Activated CD4-positive, alpha-beta T cell treated with anti-CD3 and anti-CD28 coated beads for 36 hours (primary cell): ENCODE measurements around the gene SCART1. TPM values are rescaled to one million over a fixed set of nuclear protein-coding genes. Genes with fewer than 3 reads are reported as not detected.
A peak's percentile ranks its signal among the peaks of the same experiment; 100 is the strongest.
"Not testable (repeated sequence)": the region's sequence is repeated elsewhere in the genome, so short reads cannot be mapped to it uniquely, and the experiment has no call there.

Source experiments
- ATAC-seq: fragments of 200-7000 bp; cut with Tn5 transposase; one replicate; pipeline ENCODE4 v1.10.0; 2021; ENCODE audit warnings: mild to moderate bottlenecking, moderate library complexity
- CTCF ChIA-PET: fragments of 350-600 bp; sonication (Branson Sonifier 250); formaldehyde crosslinking; loops from one replicate; lab custom pipeline; 2021; ENCODE audit warnings: antibody characterized with exemption; lab: Charles Lee
- POLR2A ChIA-PET: fragments of 350-600 bp; sonication (Branson Sonifier 250); formaldehyde crosslinking; loops from one replicate; lab custom pipeline; 2021; ENCODE audit warnings: antibody characterized with exemption, inconsistent platforms; lab: Charles Lee
- DNase-seq: peaks from one replicate; pipeline ENCODE4 v3.0.0-alpha.2; 2020
- H3K27ac Mint-ChIP-seq: one replicate; pipeline ENCODE4 v1.8.0; 2021; ENCODE audit warnings: mixed read lengths
- H3K27me3 Mint-ChIP-seq: one replicate; pipeline ENCODE4 v1.8.0; 2021; ENCODE audit warnings: mixed read lengths
- H3K36me3 Mint-ChIP-seq: one replicate; pipeline ENCODE4 v1.8.0; 2021; ENCODE audit warnings: low read depth, mixed read lengths
- H3K4me1 Mint-ChIP-seq: one replicate; pipeline ENCODE4 v1.8.0; 2021; ENCODE audit warnings: mixed read lengths
- H3K4me3 Mint-ChIP-seq: one replicate; pipeline ENCODE4 v1.8.0; 2021; ENCODE audit warnings: mild to moderate bottlenecking, moderate library complexity, mixed read lengths
- H3K9me3 Mint-ChIP-seq: one replicate; pipeline ENCODE4 v1.8.0; 2021; ENCODE audit warnings: low read depth, mixed read lengths
- intact Hi-C, 2 experiments: fragments of 100-400 bp; cut with DNase I in 1 of 2; cut with micrococcal nuclease in 1 of 2; formaldehyde crosslinking; loops; one replicate each; pipeline versions ENCODE4 v1.14.2 to v1.15.1; 2022 to 2024; cut with DNase I, micrococcal nuclease
- total RNA-seq, 2 experiments: library from RNA; stranded (reverse); gene quantifications; one replicate each; pipeline ENCODE4 v1.2.3, GENCODE V29; 2021

The SCART1 gene
- total RNA-seq, 2 experiments from 2014 or later: 1.4 to 1.7 TPM

GRCh38 chr10:133420579-133420978 lies 33.2 kb upstream of the SCART1 start:
- CTCF ChIA-PET: interaction anchor here (0.9 kb wide), 1 partner anchor 17 kb away, joined by 3 read pairs; no protein-coding TSS in a partner anchor
- H3K4me3 Mint-ChIP-seq: no peak overlapping the region
- intact Hi-C loops: no loop called here
- DNase-seq (no peak), ATAC-seq (no peak)
- peaks cover 12% of the 10 kb centered on the region for H3K36me3 Mint-ChIP-seq
- no peak overlapping the region for H3K27ac Mint-ChIP-seq
- H3K9me3 Mint-ChIP-seq: peaks cover 2% of the 10 kb centered on the region
- peaks cover 2% of the 10 kb centered on the region for H3K27me3 Mint-ChIP-seq
- POLR2A ChIA-PET: no interaction called here
- no peaks in the 10 kb centered on the region for H3K4me1 Mint-ChIP-seq

DNA sequence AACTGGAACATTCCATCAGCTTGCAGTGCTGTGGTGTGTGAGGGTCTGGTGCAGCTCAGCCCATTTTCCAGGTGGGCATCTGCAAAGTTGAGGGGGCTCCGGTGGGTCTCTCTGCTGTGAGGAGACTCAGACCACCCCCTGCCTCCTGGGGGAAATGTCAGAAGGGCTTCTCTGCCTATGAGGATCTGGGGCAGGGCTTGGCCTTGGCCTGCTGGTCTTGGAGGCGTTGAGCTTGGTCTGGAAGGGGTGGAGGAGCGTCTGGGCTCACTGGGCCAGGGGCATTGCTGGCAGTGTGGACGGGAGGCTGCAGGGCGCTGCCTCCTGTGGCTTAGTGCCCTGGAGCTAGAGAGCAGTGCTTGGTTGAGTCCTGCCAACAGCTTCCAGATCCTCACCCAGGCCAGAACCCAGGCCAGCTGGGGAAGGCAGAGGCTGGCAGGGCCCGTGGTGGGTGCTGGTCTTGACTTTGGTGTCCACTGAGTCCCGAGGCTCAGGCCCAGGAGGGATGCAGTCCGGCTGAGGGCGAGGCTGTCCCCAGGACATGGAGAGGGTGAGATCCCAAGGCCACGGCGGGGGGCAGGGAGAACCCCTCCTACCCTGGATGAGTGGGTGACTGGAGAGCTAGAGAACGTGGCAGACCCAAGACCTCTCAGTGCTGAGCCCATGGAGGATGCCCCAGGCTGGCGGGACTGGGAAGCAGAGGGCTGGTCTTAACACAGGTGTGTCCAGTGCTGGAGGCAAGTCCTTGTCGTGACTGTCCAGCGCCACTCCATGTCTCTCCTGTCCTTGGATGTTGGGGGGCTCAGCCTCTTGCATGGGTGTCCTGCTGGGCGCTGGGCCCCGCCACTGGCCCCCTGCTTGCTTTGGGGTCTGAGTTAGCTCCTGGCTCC lies 32.2 kb upstream of the SCART1 start:
- ChIA-PET CTCF (interaction anchor here (0.5 kb wide), 1 partner anchor 99 kb away, joined by 3 read pairs; no protein-coding TSS in a partner anchor), POLR2A (no interaction called here)
- H3K36me3 Mint-ChIP-seq: peaks cover 6% of the 10 kb centered on the region
- intact Hi-C loops: no loop called here
- H3K9me3 Mint-ChIP-seq: no peaks in the 10 kb centered on the region
- H3K4me1 Mint-ChIP-seq: no peaks in the 10 kb centered on the region
- H3K27ac Mint-ChIP-seq: no peak overlapping the region
- ATAC-seq: no peak
- no peak overlapping the region for H3K4me3 Mint-ChIP-seq
- no peak for DNase-seq
- peaks cover 2% of the 10 kb centered on the region for H3K27me3 Mint-ChIP-seq

DNA sequence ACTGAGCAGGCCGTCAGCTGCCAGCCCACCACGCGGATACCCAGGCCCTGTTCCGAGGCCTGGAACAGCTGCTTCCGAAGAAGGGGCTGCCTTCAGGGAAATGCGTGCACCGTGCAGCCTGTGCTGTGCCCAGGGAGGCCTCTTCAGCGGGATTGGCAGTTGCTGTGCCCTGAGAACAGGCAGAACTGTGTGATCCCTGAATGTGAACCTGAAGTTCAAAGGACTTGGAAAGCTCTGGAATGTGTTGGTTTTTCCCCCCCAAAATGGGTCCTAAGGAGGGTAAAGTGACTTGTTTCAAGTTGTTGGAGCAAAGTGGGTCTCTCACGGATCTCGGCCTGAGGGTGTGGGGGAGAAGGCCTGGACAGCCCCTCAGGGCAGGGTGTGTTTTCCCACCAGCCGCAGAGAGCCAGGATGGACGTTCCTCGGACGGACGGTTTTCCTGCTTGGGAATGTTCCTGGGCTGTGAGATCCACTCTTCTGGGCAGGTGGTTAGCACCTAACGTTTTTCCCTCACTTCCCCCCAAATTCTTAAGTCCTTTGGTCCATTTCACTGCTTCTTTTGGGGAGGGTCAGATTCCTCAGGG lies 31.4 kb upstream of the SCART1 start:
- ChIA-PET CTCF (no interaction called here), POLR2A (no interaction called here)
- peaks cover 6% of the 10 kb centered on the region for H3K36me3 Mint-ChIP-seq
- no peak overlapping the region for H3K4me3 Mint-ChIP-seq
- H3K4me1 Mint-ChIP-seq: no peaks in the 10 kb centered on the region
- peaks cover 2% of the 10 kb centered on the region for H3K27me3 Mint-ChIP-seq
- DNase-seq (no peak), ATAC-seq (no peak)
- H3K27ac Mint-ChIP-seq: no peak overlapping the region
- intact Hi-C loops: no loop called here
- no peaks in the 10 kb centered on the region for H3K9me3 Mint-ChIP-seq

DNA sequence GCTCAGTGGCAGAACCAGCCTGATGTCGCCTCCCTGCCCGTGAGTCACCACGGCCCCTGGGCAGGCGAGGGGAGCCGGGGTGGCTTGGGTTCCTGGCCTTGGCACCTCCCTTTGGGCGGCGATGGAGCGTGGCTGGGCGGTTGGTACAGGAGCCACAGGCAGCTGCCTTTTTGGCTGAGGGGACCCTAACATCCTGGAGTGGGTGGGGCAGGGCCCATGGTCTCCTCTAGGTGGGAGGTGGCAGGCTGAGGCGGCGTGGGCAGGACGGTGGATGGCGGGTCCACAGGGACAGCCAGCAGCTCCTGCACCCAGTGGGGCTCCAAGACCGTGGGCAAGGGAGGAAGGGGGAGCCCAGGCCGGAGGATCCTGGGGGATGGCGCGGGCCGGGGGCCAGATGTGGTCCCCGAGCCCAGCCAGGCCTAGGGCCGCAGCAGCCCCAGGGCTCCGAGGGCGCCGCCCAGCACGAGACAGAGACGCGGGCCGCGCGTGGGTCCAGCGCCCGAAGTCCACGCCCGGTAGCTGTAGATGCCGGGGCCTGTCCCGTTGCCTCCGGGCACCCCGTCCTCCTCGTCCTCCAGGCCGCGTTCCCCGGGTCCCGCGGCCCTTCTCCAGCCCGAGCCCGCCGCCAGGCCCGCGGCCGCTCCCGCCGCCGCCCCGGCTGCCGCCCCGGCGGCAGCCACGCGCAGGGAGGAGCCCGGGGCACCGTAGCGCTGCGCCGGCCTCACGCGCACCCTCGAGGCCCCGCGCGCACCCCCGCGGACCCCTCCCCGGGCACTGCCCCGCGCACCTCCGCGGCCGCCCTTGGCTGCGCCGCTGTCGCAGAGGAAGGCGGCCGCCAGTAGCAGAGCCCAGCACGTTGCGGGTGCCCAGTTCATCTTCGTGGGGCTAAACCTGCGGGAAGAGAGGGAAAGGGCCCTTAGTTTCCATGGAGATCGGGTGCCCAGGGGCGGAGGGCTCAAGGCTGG lies 30.7 kb upstream of the SCART1 start:
- H3K4me1 Mint-ChIP-seq: no peaks in the 10 kb centered on the region
- no peaks in the 10 kb centered on the region for H3K9me3 Mint-ChIP-seq
- CTCF ChIA-PET: no interaction called here
- intact Hi-C loops: no loop called here
- H3K4me3 Mint-ChIP-seq: no peak overlapping the region
- DNase-seq (no peak), ATAC-seq (peak; percentile 43)
- H3K36me3 Mint-ChIP-seq: peaks cover 6% of the 10 kb centered on the region
- no peak overlapping the region for H3K27ac Mint-ChIP-seq
- POLR2A ChIA-PET: no interaction called here
- peaks cover 2% of the 10 kb centered on the region for H3K27me3 Mint-ChIP-seq

GRCh38 chr10:133424102-133424501 lies 29.6 kb upstream of the SCART1 start:
- H3K4me3 Mint-ChIP-seq, ATAC-seq, POLR2A ChIA-PET, H3K4me1 Mint-ChIP-seq, intact Hi-C loops, H3K36me3 Mint-ChIP-seq, H3K27me3 Mint-ChIP-seq, DNase-seq, CTCF ChIA-PET, H3K9me3 Mint-ChIP-seq, H3K27ac Mint-ChIP-seq: not testable (repeated sequence)

DNA sequence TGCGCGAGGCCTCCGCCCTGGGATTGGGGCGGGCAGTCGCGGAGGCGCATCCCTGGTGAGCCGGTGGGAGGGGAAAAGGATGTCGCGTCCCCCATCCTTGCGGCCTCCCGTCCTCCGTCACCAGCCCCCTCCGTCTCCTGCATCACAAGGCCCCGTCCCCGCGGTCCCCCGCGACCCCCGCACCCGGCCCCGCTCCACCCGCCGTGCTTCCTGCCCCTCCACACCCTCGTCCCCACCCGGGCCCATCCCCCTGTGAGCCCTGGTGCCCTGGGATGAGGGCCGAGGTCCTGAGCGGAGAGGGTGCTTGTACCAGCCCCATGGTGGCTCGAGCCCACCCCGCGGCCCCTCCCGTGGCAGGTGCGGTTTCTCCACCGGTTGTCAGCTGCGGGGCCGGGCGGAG lies 29.1 kb upstream of the SCART1 start, which contains the start of gene SPRN:
Gene SPRN, minus strand, starts transcription at position 25 of the 400 bp plus-strand sequence. CDS start 944 bp downstream, outside the sequence.
- POLR2A ChIA-PET, H3K27ac Mint-ChIP-seq, H3K36me3 Mint-ChIP-seq, CTCF ChIA-PET, H3K9me3 Mint-ChIP-seq, DNase-seq, H3K4me1 Mint-ChIP-seq, intact Hi-C loops, H3K27me3 Mint-ChIP-seq, ATAC-seq, H3K4me3 Mint-ChIP-seq: not testable (repeated sequence)

DNA sequence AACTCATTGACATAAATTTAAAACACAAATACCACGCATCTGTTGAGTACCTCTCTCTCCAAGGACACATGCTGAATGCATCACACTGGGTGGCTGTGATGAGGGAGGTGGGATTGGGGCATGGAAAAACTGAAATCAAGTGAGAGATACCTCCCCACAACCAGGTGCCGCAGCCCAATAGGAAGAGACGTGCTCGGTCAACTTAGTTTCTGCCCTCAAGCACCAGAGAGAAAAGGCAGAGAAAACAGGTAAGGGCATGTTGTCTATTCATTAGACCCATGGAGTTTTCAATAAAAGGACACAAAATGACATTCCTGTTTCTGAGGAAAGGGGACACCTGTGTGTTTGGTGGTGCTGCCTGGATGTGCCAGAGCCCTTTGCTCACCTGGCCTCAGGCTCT lies 24.2 kb upstream of the SCART1 start:
- CTCF ChIA-PET, H3K9me3 Mint-ChIP-seq, POLR2A ChIA-PET, H3K4me1 Mint-ChIP-seq, ATAC-seq, H3K36me3 Mint-ChIP-seq, DNase-seq, H3K27ac Mint-ChIP-seq, H3K4me3 Mint-ChIP-seq, H3K27me3 Mint-ChIP-seq: not testable (repeated sequence)
- intact Hi-C loops: loop anchor here (2.0 to 5.0 kb wide), 2 partner anchors 143 kb away; no protein-coding TSS in a partner anchor

DNA sequence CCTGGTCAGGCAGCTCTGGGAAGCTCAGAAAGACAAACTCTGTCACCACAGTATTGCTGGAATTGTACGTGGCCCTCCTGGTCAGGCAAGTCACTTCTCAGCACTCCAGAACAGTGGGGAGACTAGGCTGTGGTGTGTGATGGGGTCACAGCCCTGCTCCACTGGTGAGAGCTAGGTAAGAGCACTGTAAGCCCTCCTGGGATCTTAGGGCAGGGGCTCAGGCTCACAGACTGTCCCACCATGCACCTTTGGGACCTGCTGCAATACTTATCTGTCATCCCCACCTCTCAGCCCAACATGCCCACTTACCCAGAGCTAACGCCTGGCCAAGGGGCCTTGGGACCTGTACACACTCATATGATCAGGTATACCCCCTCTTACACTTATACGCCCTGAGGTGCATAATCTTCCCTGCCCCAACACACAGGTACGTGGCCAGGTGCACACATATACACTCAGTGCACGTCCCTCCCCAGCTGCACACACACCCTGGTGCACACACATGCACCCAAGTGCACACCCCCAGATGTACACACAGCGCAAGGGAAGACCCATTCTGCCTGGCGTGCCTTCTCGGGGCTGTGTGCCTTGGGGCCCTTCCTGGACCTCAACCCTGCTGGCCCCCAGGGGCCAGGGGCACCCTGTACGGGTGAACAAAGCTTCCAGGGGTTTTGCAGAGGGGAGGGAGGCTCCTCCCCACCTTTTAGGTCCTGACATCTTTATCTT lies 21.7 kb upstream of the SCART1 start:
- H3K4me3 Mint-ChIP-seq, H3K36me3 Mint-ChIP-seq, H3K9me3 Mint-ChIP-seq, intact Hi-C loops, POLR2A ChIA-PET, DNase-seq, H3K4me1 Mint-ChIP-seq, ATAC-seq, CTCF ChIA-PET, H3K27ac Mint-ChIP-seq: not testable (repeated sequence)
- peaks cover 12% of the 10 kb centered on the region for H3K27me3 Mint-ChIP-seq

- CTCF ChIA-PET, POLR2A ChIA-PET, H3K9me3 Mint-ChIP-seq, intact Hi-C loops, ATAC-seq, H3K36me3 Mint-ChIP-seq, H3K27ac Mint-ChIP-seq, H3K4me1 Mint-ChIP-seq, DNase-seq, H3K4me3 Mint-ChIP-seq: not testable (repeated sequence)
- peaks cover 12% of the 10 kb centered on the region for H3K27me3 Mint-ChIP-seq
These were observed 21.0 kb upstream of the SCART1 start for GRCh38 chr10:133432789-133433188.

- H3K36me3 Mint-ChIP-seq: no peaks in the 10 kb centered on the region
- DNase-seq (no peak), ATAC-seq (peak; percentile 59)
- ChIA-PET POLR2A (interaction anchor here (0.6 to 0.9 kb wide), 2 partner anchors 52 to 110 kb away, joined by 5 to 6 read pairs; no protein-coding TSS in a partner anchor), CTCF (interaction anchor here (0.6 to 3.2 kb wide), 12 partner anchors 28 to 710 kb away, joined by 3 to 28 read pairs (median 4); partner anchors contain the start of gene CYP2E1)
- no peaks in the 10 kb centered on the region for H3K9me3 Mint-ChIP-seq
- intact Hi-C loops: loop anchor here (1.0 to 5.0 kb wide), 4 partner anchors 54 to 110 kb away; no protein-coding TSS in a partner anchor
- H3K27me3 Mint-ChIP-seq: peaks cover 10% of the 10 kb centered on the region
- H3K4me1 Mint-ChIP-seq: peaks cover 17% of the 10 kb centered on the region
- no peak overlapping the region for H3K27ac Mint-ChIP-seq
- no peak overlapping the region for H3K4me3 Mint-ChIP-seq
These were observed 15.0 kb upstream of the SCART1 start for GRCh38 chr10:133438711-133439273.
